Hindlimb muscle (tissue), 1 donor: ENCODE data around the gene SEC14L6. TPM values are rescaled to one million over a fixed set of nuclear protein-coding genes. Genes with fewer than 3 reads are reported as not detected.

Experiments used
- DNase-seq: peaks from one replicate; pipeline ENCODE4 v3.0.0-alpha.2; 2013
- polyA plus RNA-seq: library from polyadenylated mRNA; unstranded; fragments of 120-200 nt; gene quantifications from one replicate; pipeline ENCODE4 v1.2.1, GENCODE V29; 2013; ENCODE audit not compliant: insufficient read length

Gene SEC14L6
- polyA plus RNA-seq, 1 donor, result 0.19 TPM

DNA sequence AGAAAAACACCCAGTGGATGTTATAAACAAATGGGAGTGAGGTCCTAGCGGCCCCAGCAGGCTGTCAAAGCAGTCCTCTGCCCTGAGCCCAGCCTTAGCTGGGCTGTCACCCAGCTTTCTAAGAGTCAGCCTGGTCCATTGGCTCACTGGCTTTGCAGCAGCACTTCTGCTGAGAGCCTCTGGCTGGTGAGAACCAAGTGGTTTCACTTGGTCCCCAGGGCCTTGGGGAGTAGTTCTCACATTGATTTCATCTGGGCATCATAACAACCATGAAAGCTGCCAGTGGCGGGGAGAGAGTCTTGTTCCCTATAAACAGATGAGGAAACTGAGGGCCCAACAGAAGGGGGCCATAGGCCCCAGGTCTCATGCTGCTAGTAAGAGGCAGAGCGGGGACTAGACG is 11.4 kb downstream of the SEC14L6 start:
- DNase-seq, result no peak

DNA sequence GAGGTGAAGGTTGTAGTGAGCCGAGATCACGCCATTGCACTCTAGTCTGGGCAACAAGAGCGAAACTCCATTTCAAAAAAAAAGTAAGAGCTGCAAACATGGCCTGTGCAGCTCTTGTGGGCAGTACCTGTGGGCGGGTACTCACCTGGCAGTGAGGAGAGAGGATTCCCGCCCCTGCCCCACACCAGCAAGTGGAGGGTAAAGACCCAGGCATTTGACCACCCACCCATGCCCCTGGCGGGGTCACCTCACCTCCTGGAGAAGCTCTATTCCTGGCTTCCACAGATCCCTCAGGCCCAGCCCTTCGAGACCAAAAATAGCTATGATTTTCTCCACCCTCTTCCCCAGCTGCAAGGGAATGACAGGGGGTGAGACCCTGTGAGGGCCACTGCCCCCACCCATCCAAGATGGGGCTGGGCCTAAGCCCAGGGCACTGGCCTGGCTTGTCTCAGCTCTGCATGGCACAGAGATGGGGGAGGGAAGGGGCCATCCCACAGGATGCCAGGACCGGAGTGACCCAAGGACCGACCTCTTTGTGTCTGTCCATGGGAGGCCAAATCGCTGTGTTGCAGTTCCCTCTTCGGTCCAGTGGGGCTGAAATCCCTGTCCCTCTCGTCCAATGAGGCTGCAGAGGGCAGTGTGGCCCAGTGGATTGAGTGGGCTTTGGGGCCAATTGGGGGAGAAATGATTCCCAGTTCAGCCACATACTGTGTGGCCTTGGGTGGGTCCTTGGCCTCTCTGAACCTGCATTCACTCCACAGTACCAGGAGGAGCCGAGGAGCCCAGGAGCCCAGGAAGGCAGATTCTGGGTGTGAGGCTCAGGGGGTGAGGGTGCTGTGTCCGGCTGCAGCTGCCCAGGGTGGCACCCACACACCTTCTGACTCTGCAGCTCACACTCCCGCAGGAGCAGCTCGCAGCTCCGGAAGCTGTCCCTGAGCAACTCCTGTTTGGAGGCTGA is 14.6 kb downstream of the SEC14L6 start:
- no peak for DNase-seq

DNA sequence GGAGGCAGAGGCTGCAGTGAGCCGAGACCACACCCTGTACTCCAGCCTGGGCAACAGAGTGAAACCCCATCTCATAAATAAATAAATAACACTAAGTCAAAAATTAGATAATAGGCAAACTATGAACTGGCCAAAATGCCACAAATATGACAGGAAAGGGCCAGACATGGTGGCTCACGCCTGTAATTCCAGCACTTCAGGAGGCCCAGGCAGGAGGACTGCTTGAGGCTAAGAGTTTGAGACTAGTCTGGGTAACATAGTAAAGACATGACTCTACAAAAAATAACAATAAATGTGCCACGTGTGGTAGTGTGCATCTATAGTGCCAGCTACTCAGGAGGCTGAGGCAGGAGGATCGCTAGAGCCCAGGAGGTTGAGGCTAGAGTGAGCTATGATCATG is 19.9 kb downstream of the SEC14L6 start:
- DNase-seq, result no peak

DNA sequence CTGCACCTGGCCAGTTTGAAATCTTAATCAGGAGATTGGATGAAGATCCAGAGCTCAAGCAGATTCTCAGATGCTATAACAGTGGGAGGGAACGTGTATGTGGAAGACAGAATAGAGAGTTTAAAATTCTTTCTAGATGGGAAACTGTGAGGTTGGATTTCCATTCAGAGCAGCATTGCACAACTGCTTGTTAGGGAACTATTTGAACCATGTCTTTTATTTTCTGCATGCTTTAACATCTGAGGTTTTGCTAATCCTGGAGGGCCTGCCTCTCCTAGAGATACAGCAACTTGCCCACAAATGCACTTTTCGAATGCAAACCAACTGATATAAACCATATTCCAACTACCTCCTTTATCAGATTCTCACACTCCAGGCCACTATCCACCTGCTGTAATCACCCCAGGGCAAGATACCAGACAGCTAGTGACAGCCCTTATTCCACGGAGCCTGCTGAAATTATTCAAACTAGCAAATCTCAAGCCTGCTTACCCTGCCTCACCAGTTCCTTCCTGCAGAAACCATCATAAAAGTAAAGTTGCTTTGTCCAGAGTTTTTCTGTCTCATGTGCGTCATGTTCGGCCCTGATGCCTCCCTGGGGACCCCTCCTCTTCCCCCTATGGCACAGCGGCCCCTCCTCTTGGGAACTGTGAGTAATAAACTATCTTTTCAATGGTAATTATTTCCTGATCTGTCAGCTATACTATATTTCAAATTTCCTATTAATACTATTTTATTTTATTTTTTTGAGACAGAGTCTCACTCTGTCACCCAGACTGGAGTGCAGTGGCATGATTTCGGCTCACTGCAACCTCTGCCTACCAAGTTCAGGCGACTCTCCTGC is 22.7 kb downstream of the SEC14L6 start:
- no peak for DNase-seq

DNA sequence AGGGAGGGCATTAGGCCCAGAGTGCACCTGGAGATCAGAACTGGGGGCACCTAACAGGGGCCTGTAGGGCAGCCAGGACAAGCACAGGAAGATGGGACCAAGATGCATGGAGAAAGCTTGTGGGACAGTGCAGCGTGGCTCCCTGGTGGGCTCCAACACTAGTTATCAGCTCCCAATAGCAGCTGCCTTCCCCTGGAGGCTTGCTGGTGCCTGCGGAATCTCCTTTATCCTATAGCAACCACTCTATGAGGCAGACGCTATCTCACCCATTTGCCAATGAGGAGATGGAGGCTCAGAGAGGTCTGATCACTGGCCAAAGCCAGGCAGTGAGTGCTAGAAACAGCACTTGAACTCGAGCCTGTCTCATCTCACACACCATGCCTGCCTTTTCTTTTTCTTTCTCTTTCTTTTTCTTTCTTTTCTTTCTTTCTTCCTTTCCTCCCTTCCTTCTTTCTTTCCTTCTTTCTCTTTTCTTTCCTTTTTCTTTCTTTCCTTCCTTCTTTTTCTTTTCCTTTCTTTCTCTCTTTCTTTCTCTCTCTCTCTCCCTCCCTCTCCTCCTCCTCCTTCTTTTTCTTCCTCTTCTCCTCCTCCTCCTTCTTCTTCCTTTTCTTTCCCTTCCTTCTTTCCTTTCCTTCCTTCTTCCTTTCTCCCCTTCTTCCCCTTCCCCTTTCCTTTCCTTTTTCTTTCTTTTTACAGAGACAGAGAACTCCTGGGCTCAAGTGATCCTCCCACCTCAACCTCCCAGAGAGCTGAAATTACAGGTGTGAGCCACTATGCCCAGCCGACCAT is 25.0 kb downstream of the SEC14L6 start:
- DNase-seq, result no peak

DNA sequence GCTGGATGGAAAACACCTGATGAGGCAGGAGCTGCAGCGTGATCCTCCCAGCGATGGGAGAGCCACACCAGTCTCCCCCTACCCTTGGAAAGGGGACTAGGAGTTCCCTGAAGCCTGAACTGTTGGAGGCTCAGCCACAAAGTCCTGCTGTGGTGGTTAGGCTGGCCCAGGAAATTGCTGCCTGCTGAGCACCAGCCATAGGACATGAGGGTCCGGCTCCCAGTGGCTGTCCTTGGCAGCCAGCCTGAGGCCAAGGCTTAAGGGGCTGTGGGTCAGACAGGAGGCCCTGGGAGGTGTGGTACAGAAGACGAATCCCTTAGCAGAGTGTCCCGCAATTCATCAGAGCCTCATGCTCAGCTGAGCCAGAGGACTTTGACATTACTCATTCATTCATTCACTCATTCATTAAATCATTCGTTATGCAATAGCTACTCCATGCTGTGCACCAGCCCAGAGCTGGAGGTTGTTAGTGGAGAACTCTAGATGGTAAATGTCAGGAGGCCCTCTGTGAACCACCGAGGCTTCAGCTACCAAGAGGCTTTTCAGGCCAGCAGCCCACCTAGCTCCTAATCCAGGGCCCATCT is 26.6 kb downstream of the SEC14L6 start:
- DNase-seq, result no peak

DNA sequence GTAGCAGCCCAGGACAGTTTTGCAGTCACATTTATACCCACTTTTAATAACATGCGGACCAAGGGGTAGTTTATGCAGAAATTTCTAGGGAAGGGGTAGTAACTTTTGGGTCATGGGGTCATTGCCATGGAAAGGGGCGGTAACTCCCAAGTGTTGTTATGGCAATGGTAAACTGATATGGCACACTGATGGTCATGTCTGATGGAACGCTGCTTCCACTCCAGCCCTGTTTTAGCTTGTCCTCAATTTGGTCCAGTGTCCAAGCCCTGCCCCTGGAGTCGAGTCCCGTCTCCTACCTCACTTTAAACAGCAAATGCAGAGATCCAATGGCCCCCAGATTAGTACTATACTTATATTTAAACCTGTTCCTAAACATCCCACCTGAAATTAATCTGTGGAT is 29.8 kb downstream of the SEC14L6 start:
- DNase-seq, result no peak

DNA sequence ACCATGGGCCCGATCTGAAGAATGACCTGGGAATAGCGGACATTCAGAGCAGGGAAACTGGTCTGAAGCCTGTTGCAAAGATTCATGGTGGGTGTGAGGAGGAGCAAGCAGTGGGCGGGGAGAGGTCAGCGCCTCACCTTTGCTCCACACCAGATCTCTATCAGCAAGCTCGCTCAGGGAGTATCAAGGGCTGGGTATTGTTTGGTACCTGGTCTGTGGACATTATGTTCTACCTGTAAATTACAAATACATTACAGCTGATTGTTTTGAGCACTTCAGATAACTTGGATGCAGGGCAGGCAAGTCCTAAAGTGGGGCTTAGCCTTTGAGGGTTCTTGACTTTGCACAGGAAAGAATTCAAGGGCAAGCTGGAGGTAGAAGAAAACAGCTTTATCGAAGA is 30.3 kb downstream of the SEC14L6 start:
- DNase-seq, result no peak

DNA sequence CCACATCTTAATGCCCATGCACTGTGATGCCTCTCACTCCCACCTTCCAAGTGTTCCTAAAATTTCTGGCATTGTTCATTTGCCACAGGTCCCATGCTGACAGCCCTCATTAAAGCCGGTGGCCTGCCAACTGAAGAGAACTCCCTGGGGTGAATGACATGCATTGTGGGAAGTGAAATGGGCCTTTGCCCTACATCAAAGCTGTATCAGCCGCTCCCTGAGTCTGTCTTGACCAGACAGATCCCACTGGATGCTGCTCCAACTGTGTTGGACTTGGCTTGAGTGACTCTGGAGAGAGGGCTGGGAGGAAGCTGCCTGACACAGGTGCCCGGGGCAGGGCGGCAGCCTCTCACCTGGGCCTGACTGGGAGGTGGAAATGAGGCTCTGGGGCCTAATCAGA is 32.3 kb downstream of the SEC14L6 start:
- DNase-seq, result no peak

DNA sequence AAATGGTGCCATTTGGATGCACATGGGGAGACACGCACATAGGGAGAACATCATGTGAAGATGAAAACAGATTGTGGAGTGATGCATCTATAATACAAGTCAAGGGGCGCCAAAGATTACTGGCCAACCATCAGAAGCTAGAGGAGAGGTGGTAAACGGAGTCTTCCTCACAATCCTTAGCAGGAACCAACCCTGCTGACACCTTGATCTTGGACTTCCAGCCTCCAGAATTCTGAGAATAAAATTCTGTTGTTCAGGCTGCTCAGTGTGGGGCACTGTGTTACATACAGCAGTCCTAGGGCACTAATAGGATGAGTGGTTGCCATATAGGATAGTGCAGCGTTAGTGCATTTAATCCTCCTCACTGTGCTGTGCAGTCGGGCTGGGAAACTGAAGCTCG is 33.1 kb downstream of the SEC14L6 start:
- no peak for DNase-seq

DNA sequence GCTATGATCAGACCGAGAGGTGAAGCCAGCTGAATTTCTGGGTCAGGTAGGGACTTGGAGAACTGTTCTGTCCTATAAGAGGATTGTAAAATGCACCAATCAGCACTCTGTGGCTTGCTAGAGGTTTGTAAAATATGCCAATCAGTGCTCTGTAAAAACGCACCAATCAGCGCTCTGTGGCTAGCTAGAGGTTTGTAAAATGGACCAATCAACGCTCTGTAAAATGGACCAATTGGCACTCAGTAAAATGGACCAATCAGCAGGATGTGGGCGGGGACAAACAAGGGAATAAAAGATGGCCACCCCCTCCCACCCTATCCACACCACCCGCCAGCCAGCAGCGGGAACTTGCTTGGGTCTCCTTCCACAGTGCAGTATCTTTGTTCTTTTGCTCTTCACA is 34.6 kb downstream of the SEC14L6 start:
- no peak for DNase-seq

DNA sequence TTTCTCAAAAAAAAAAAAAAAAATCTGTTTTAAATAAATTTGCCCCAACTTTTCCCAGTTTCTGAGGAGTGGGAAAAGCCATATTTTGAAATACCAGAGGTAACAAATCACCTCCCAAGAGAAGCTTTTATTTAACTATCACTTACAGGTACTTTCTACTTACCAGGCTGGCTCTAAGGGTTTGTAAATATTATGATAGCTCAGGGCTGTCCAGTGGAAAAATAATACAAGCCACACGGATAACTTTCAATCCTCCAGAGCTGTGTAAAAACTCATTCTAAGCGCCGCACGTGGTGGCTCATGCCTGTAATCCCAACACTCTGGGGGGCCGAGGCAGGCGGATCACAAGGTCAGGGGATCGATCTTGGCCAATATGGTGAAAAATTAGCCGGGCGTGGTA is 35.4 kb downstream of the SEC14L6 start:
- no peak for DNase-seq

DNA sequence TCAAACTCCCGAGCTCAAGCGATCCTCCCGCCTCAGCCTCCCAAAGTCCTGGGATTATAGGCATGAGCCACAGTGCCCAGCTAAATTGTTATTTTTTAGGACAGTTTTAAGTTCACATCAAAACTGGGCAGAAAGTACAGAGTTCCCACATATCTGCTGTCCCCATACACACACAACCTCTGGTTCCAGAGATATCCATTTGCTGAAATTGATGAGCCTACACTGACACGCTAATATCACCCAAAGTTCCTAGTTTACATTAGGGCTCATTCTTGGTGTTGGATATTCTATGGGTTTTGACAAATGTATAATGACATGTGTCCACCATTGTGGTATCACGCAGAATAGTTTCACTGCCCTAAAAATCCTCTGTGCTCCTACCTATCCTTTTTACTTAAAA is 38.3 kb downstream of the SEC14L6 start:
- no peak for DNase-seq

DNA sequence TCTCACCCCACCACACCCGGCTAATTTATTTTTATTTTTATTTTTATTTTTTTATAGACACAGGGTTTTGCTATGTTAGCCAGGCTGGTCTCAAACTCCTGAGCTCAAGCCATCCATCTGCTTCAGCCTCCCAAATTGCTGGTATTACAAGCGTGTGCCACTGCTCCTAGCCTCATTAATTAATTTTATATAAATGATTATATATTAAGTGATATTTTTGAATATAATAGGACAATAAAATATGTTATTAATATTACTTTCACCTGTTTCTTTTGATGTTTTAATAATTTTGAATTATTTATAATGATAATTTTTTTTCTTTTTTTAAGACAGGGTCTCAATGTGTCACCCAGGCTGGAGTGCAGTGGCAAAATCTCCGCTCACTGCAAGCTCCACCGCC is 38.9 kb downstream of the SEC14L6 start:
- no peak for DNase-seq

DNA sequence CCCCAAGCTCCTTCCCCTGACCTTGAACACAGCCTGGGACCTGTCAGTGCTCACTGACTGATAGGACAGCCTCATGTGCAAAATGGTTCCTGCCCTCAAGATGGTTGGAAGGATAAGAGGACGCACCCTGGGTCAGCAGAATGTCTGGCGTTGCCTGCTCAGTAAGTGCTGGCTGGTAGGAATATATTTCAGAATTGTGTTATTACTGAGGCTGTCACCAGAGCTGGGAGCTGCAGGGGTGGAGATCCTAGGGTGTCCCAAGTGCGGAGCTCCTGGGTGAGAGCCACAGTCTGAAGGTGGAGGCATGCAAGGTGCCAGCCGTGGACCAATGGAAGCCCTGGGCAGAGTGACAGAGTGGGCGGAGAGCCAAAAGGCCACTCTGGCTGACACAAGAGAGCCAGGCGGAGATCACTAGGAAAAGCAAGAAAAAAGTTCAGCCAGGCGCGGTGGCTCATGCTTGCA is 40.0 kb downstream of the SEC14L6 start:
- DNase-seq, result no peak

DNA sequence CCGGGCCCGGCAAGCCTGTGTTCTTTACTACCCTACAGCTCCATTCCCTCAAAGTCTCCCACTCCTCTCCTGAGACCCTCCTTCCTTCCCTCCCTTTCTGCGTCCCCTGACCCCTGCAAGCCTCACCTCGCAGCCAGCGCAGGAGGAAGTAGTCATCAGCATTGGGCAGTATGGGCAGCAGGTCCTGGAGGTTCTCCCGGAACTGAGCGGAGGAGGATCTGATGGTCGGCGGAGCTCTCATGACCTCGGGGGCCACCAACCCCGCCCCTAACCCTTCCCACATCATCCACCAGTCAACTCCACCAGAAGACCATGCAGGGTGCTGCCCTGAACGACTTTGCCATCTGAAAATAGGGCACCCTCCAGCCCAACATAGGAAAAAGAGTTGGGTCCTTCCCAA is 43.0 kb downstream of the SEC14L6 start:
- DNase-seq, result no peak

DNA sequence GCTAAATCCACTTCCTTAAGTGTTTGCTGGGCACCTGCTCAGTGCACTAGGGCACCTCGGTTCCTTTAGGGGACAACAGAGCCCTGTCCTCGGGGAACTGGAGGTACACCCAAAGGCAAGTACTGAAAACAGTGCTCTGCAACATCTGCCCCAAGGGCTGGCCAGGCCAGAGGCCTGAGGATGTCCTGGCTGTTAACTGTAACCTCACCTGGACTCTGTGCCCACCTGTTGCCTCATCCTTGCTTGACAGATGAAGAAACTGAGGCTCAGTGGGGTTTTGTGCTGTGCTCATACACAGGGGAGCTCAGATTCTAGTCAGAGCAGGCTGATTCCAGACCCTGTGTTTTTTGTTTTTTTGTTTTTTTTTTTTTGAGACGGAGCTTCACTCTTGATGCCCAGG is 43.6 kb downstream of the SEC14L6 start:
- no peak for DNase-seq

DNA sequence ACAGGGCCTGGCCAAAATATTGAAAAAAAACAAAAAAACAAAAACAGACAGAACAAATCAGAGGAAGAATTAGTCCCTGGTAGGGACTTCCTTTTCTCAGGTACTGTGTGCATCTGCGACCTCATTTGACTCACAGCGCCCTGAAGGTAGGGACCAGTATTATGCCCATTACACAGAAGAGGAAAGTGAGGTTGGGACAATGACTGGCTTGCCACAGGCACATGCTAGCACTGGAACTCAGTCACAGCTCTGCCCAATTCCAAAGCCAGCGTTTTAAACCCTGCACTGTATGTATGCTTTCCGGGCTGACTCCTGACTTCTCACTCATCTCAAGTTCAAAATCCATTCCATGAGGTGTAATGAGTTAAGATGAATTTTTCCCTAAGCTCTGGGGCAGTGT is 44.4 kb downstream of the SEC14L6 start:
- no peak for DNase-seq

DNA sequence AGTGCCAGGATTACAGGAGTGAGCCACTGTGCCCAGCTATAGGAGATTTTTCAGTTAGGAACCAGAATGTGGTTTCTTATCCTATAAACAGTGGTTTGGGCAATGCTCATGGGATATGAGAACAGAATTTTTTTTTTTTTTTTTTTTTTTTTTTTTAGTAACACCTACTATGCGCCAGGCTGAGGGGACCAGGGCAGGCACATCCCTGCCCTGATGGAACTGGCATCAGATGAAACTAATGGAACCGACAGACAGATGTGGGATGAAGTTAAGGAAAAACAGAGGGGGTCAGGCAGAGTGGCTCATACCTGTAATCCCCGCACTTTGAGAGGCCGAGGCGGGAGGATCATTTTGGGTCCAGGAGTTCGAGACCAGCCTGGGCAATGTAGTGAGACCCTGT is 45.9 kb downstream of the SEC14L6 start:
- no peak for DNase-seq

DNA sequence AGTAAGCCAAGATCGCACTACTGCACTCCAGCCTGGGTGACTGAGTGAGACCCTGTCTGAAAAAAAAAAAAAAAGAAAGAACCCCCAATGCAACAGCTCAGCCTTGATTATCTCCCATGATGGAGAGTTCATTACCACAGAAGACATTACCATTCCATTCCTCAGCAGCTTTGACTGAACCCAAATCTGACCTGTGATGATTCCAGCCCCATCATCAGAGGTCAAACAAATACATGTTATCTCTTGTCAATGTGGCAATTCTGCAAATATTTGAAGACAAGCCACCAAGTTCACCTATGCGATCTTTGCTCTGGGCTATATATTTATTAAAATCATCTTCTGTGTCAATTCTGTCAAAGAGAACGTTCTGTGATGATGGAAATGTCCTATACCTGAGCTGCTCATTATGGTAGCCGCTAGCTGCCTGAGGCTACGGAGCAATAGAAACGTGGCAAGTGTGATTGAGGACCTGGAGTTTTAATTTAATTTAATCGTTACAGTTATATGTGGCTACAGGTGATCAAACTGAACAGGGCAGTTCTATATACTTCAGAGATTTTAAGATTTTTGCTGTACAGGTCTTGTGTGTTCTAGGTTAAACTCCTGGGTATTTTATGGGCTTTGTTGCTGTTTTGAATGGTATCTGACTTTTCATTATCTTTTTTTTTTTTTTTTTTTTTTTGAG is 48.9 kb downstream of the SEC14L6 start:
- DNase-seq, result no peak

DNA sequence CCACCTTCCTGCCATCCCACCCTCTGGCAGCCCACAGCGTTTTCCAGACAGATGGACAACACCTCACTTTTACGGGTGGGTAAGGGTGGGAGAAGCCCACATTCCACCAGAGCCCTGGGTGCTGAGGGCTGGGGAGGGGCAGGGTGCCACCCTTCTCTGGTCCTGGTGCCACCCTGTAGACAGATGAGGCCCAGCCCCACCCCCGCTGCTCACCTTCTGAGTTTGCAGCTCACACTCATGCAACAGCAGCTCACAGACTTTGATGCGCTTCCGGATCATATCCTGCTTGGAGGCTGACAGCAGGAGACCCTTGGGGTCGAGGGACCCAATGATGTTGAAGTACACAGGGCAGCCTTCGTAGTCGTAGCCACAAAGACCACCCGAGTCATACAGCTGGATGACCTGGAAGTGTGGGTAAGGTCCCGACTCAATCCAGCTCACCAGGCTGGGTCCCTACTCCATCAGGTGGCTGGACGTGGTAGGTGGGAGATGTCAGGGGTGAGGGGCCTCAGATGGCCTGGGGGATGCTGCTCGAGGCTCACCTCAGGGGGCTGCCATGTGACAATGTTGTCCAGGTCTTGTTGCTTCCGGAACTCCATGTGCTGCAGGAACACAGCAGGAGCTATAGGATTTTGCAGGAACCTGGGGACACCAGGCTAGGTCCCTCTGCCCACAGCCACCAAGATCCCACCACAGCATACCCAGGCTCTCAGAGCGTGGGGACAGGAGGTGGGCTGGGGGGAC is 51.3 kb downstream of the SEC14L6 start:
- DNase-seq, result no peak
